BLaER1 treated with 17β-estradiol and CSF1 and Interleukin-3, amounts not matched to agents 10 nM and 100 nM (cell line): Measurements from ENCODE around the gene CMTM7.

ENCODE experiments used
- H3K27ac ChIP-seq, 11 experiments: shearing (Covaris generic); formaldehyde crosslinking; 2 replicates each; pipeline ENCODE4 v1.8.1; 2022
- H3K27me3 ChIP-seq, 11 experiments: shearing (Covaris generic); formaldehyde crosslinking; 2 replicates each; pipeline ENCODE4 v1.8.1; 2022
- H3K36me3 ChIP-seq, 11 experiments: shearing (Covaris generic); formaldehyde crosslinking; 2 replicates each; pipeline ENCODE4 v1.8.1; 2022
- H3K4me1 ChIP-seq, 10 experiments: shearing (Covaris generic); formaldehyde crosslinking; 2 replicates each; pipeline ENCODE4 v1.8.1; 2022
- H3K4me2 ChIP-seq, 11 experiments: shearing (Covaris generic); formaldehyde crosslinking; 2 replicates each; pipeline ENCODE4 v1.8.1; 2022
- H3K4me3 ChIP-seq, 10 experiments: shearing (Covaris generic); formaldehyde crosslinking; 2 replicates each; pipeline ENCODE4 v1.8.1; 2022
- H3K9ac ChIP-seq, 11 experiments: shearing (Covaris generic); formaldehyde crosslinking; 2 replicates each; pipeline ENCODE4 v1.8.1; 2022
- H3K9me3 ChIP-seq, 11 experiments: shearing (Covaris generic); formaldehyde crosslinking; replicated peaks in 1 of 11; 2 replicates each; pipeline ENCODE4 v1.8.1; 2022
- H4K20me1 ChIP-seq, 11 experiments: shearing (Covaris generic); formaldehyde crosslinking; 2 replicates each; pipeline ENCODE4 v1.8.1; 2022
- Cebpa-rat ChIP-seq, 11 experiments: shearing (Covaris generic); IDR thresholded peaks; 2 replicates each; pipeline ENCODE4 v1.8.1; 2022

CMTM7 gene

GRCh38 chr3:32493437-32494414, 102.1 kb downstream of the CMTM7 start:
- Histone ChIP-seq H3K4me2 (peak overlapping the region in 10 of 11 experiments; percentile 25 to 96 (median 62); a peak in 20 of 22 replicates), H3K4me1 (peaks cover 22 to 75% (median 45%) of the 10 kb centered on the region in 10 experiments), H3K9me3 (peaks cover 0 to 5% (median 0%) of the 10 kb centered on the region in 11 experiments; a peak in 2 of 22 replicates), H3K27ac (peak overlapping the region in 3 of 11 experiments; percentile 10 to 32 (median 18); a peak in 3 of 22 replicates), H3K4me3 (no peak overlapping the region), H3K9ac (no peak overlapping the region), H3K27me3 (no peaks in the 10 kb centered on the region), H4K20me1 (peaks cover 39 to 87% (median 68%) of the 10 kb centered on the region in 11 experiments; a peak in 20 of 22 replicates), H3K36me3 (peaks cover 29 to 94% (median 57%) of the 10 kb centered on the region in 11 experiments; a peak in 21 of 22 replicates)
- TF ChIP-seq Cebpa-rat (IDR thresholded peaks at IDR 0.05): no peak

GRCh38 chr3:32495085-32495484, 103.4 kb downstream of the CMTM7 start:
- H3K4me3 ChIP-seq: peak overlapping the region in 1 of 10 experiments; percentile 16; a peak in 1 of 20 replicates
- no peaks in the 10 kb centered on the region for H3K27me3 ChIP-seq
- H3K36me3 ChIP-seq: peaks cover 26 to 93% (median 53%) of the 10 kb centered on the region in 11 experiments; a peak in 21 of 22 replicates
- no peak overlapping the region for H3K9ac ChIP-seq
- H3K4me2 ChIP-seq: peak overlapping the region; percentile 45 to 96 (median 61); a peak in 19 of 22 replicates
- H3K4me1 ChIP-seq: peaks cover 27 to 88% (median 53%) of the 10 kb centered on the region in 10 experiments
- H3K27ac ChIP-seq: peak overlapping the region in 5 of 11 experiments; percentile 15 to 62 (median 49); a peak in 5 of 22 replicates
- peaks cover 0 to 5% (median 0%) of the 10 kb centered on the region in 11 experiments; a peak in 2 of 22 replicates for H3K9me3 ChIP-seq
- peaks cover 40 to 96% (median 81%) of the 10 kb centered on the region in 11 experiments for H4K20me1 ChIP-seq
- TF ChIP-seq Cebpa-rat (IDR thresholded peaks at IDR 0.05): no peak

GRCh38 chr3:32495609-32496008, 104.0 kb downstream of the CMTM7 start:
- Histone ChIP-seq H3K9me3 (peaks cover 0 to 5% (median 0%) of the 10 kb centered on the region in 11 experiments; a peak in 2 of 22 replicates), H4K20me1 (peaks cover 42 to 97% (median 86%) of the 10 kb centered on the region in 11 experiments)

GRCh38 chr3:32498252-32498651, 106.6 kb downstream of the CMTM7 start:
- Histone ChIP-seq H3K4me2 (peak overlapping the region in 6 of 11 experiments; percentile 13 to 96 (median 38); a peak in 10 of 22 replicates), H3K36me3 (peaks cover 12 to 69% (median 34%) of the 10 kb centered on the region in 11 experiments; a peak in 18 of 22 replicates), H4K20me1 (peaks cover 35 to 84% (median 76%) of the 10 kb centered on the region in 11 experiments), H3K27ac (peak overlapping the region in 2 of 11 experiments; percentile 21 to 47; a peak in 3 of 22 replicates), H3K9ac (0 out of 22 replicates have a peak overlapping the region, but pooled peaks of 1 of the 11 experiments have one; percentile 13), H3K9me3 (peaks cover 0 to 5% (median 0%) of the 10 kb centered on the region in 11 experiments; a peak in 2 of 22 replicates), H3K27me3 (no peaks in the 10 kb centered on the region), H3K4me1 (peaks cover 47 to 87% (median 71%) of the 10 kb centered on the region in 10 experiments), H3K4me3 (no peak overlapping the region)
- no peak for TF ChIP-seq Cebpa-rat (IDR thresholded peaks at IDR 0.05)

More at GRCh38 chr3:32495609-32496008, 104.0 kb downstream of the CMTM7 start:
- Histone ChIP-seq H3K4me3 (peak overlapping the region in 1 of 10 experiments; percentile 16; a peak in 1 of 20 replicates), H3K4me2 (peak overlapping the region; percentile 45 to 96 (median 61); a peak in 21 of 22 replicates), H3K36me3 (peaks cover 27 to 96% (median 53%) of the 10 kb centered on the region in 11 experiments; a peak in 21 of 22 replicates), H3K4me1 (peaks cover 32 to 94% (median 58%) of the 10 kb centered on the region in 10 experiments), H3K27ac (peak overlapping the region in 5 of 11 experiments; percentile 15 to 62 (median 49); a peak in 5 of 22 replicates), H3K27me3 (no peaks in the 10 kb centered on the region), H3K9ac (no peak overlapping the region)
- no peak for TF ChIP-seq Cebpa-rat (IDR thresholded peaks at IDR 0.05)

- H3K9me3 ChIP-seq: peaks cover 0 to 5% (median 0%) of the 10 kb centered on the region in 11 experiments; a peak in 2 of 22 replicates
- TF ChIP-seq Cebpa-rat (IDR thresholded peaks at IDR 0.05): no peak
- H3K27me3 ChIP-seq: no peaks in the 10 kb centered on the region
- no peak overlapping the region for H3K9ac ChIP-seq
- H3K4me2 ChIP-seq: peak overlapping the region in 5 of 11 experiments; percentile 5 to 96 (median 77); a peak in 6 of 22 replicates
- H3K27ac ChIP-seq: no peak overlapping the region
- H3K36me3 ChIP-seq: peaks cover 12 to 62% (median 26%) of the 10 kb centered on the region in 11 experiments; a peak in 18 of 22 replicates
- peaks cover 28 to 77% (median 69%) of the 10 kb centered on the region in 11 experiments; a peak in 21 of 22 replicates for H4K20me1 ChIP-seq
- H3K4me3 ChIP-seq: no peak overlapping the region
- H3K4me1 ChIP-seq: peaks cover 49 to 87% (median 69%) of the 10 kb centered on the region in 10 experiments
Observed at GRCh38 chr3:32498992-32499391, 107.3 kb downstream of the CMTM7 start.

- H3K27me3 ChIP-seq: no peaks in the 10 kb centered on the region
- H3K36me3 ChIP-seq: peaks cover 12 to 56% (median 24%) of the 10 kb centered on the region in 11 experiments; a peak in 17 of 22 replicates
- peak overlapping the region in 8 of 11 experiments; percentile 5 to 96 (median 82); a peak in 7 of 22 replicates for H3K4me2 ChIP-seq
- no peak overlapping the region for H3K27ac ChIP-seq
- H3K4me3 ChIP-seq: no peak overlapping the region
- H3K9ac ChIP-seq: no peak overlapping the region
- no peak for TF ChIP-seq Cebpa-rat (IDR thresholded peaks at IDR 0.05)
- peaks cover 45 to 81% (median 68%) of the 10 kb centered on the region in 10 experiments for H3K4me1 ChIP-seq
- peaks cover 25 to 71% (median 63%) of the 10 kb centered on the region in 11 experiments; a peak in 20 of 22 replicates for H4K20me1 ChIP-seq
- peaks cover 0 to 5% (median 0%) of the 10 kb centered on the region in 11 experiments; a peak in 2 of 22 replicates for H3K9me3 ChIP-seq
Observed at GRCh38 chr3:32499585-32499984, 107.9 kb downstream of the CMTM7 start.

- Histone ChIP-seq H3K27me3 (no peaks in the 10 kb centered on the region), H3K4me2 (peak overlapping the region in 10 of 11 experiments; percentile 27 to 96 (median 84); a peak in 18 of 22 replicates)
Observed at GRCh38 chr3:32500231-32500630, 108.6 kb downstream of the CMTM7 start.

More at GRCh38 chr3:32500231-32500630, 108.6 kb downstream of the CMTM7 start:
- Histone ChIP-seq H3K36me3 (peaks cover 12 to 49% (median 24%) of the 10 kb centered on the region in 11 experiments; a peak in 17 of 22 replicates), H3K9ac (peak overlapping the region in 1 of 11 experiments; percentile 97; a peak in 1 of 22 replicates), H3K4me3 (peak overlapping the region in 3 of 10 experiments; percentile 82 to 92 (median 84); a peak in 1 of 20 replicates), H3K4me1 (peaks cover 44 to 79% (median 66%) of the 10 kb centered on the region in 10 experiments), H3K9me3 (peaks cover 0 to 5% (median 0%) of the 10 kb centered on the region in 11 experiments; a peak in 2 of 22 replicates), H3K27ac (0 out of 22 replicates have a peak overlapping the region, but pooled peaks of 1 of the 11 experiments have one; percentile 2), H4K20me1 (peaks cover 22 to 64% (median 57%) of the 10 kb centered on the region in 11 experiments; a peak in 20 of 22 replicates)
- TF ChIP-seq Cebpa-rat (IDR thresholded peaks at IDR 0.05): no peak
